GM19193 (cell line): ENCODE measurements around the gene CACNA2D3.

Source experiments
- POLR2A ChIP-seq: IDR thresholded peaks from 4 replicates; pipeline ENCODE4 v1.6.1; 2011; ENCODE audit not compliant: insufficient read depth, insufficient read length; ENCODE audit errors: extremely low read depth

CACNA2D3 gene

GRCh38 chr3:54144284-54144683, 21.9 kb downstream of the CACNA2D3 start:
- TF ChIP-seq POLR2A: no peak

- TF ChIP-seq POLR2A: no peak
Observed at GRCh38 chr3:54146506-54147239, 24.3 kb downstream of the CACNA2D3 start.

- no peak for TF ChIP-seq POLR2A
Observed at GRCh38 chr3:54150864-54151467, 28.6 kb downstream of the CACNA2D3 start.

- no peak for TF ChIP-seq POLR2A
Observed at GRCh38 chr3:54153477-54153876, 31.1 kb downstream of the CACNA2D3 start.

- no peak for TF ChIP-seq POLR2A
Observed at GRCh38 chr3:54157860-54158259, 35.5 kb downstream of the CACNA2D3 start.

- TF ChIP-seq POLR2A: no peak
Observed at GRCh38 chr3:54159917-54160316, 37.6 kb downstream of the CACNA2D3 start.

GRCh38 chr3:54163441-54163840, 41.1 kb downstream of the CACNA2D3 start:
- no peak for TF ChIP-seq POLR2A

GRCh38 chr3:54164192-54164975, 42.0 kb downstream of the CACNA2D3 start:
- no peak for TF ChIP-seq POLR2A

- TF ChIP-seq POLR2A: no peak
Observed at GRCh38 chr3:54165865-54166264, 43.5 kb downstream of the CACNA2D3 start.

GRCh38 chr3:54167999-54168398, 45.6 kb downstream of the CACNA2D3 start:
- TF ChIP-seq POLR2A: no peak

GRCh38 chr3:54168451-54168850, 46.1 kb downstream of the CACNA2D3 start:
- no peak for TF ChIP-seq POLR2A

GRCh38 chr3:54169524-54169923, 47.2 kb downstream of the CACNA2D3 start:
- TF ChIP-seq POLR2A: no peak

- TF ChIP-seq POLR2A: no peak
Observed at GRCh38 chr3:54171509-54171908, 49.2 kb downstream of the CACNA2D3 start.

- TF ChIP-seq POLR2A: no peak
Observed at GRCh38 chr3:54171951-54172350, 49.6 kb downstream of the CACNA2D3 start.

- TF ChIP-seq POLR2A: no peak
Observed at GRCh38 chr3:54173371-54173770, 51.0 kb downstream of the CACNA2D3 start.

GRCh38 chr3:54176106-54176505, 53.8 kb downstream of the CACNA2D3 start:
- no peak for TF ChIP-seq POLR2A
